OCI-LY3 (cell line): ENCODE results near the gene BRME1.

Source experiments
- EZH2phosphoT487 ChIP-seq: fragments of 200-600 bp; shearing (Covaris generic); IDR thresholded peaks from 2 replicates; pipeline ENCODE4 v1.6.1; 2018; ENCODE audit warnings: antibody characterized with exemption, mixed run types, low read depth
- TF ChIP-seq, protein P1 (sequence below): fragments of 200-600, 300-600 bp; sonication (generic); IDR thresholded peaks from 2 replicates; pipeline ENCODE4 v1.5.1; 2014; ENCODE audit warnings: antibody characterized with exemption, low read length, low read depth

DNA sequence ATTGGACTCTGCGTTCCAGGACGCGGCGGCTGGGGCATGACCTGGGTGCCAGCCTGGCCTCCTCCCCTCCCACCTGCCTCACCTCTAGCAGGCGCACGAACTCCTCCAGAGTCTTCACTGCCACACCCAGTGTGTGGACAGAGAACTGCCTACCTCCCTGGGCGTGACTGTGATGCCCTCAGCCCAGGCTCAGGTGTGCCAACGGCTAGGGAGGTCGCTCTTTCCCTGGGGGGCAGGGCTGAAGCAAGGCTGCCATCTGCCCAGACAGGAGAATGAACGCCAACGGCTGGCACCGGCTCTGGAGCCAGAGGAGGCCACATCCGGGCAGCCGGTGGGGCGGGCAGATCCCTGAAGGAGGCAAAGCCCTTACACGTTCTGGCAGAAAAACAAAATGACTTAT lies 17.6 kb downstream of the BRME1 start:
- TF ChIP-seq, protein P1, sequence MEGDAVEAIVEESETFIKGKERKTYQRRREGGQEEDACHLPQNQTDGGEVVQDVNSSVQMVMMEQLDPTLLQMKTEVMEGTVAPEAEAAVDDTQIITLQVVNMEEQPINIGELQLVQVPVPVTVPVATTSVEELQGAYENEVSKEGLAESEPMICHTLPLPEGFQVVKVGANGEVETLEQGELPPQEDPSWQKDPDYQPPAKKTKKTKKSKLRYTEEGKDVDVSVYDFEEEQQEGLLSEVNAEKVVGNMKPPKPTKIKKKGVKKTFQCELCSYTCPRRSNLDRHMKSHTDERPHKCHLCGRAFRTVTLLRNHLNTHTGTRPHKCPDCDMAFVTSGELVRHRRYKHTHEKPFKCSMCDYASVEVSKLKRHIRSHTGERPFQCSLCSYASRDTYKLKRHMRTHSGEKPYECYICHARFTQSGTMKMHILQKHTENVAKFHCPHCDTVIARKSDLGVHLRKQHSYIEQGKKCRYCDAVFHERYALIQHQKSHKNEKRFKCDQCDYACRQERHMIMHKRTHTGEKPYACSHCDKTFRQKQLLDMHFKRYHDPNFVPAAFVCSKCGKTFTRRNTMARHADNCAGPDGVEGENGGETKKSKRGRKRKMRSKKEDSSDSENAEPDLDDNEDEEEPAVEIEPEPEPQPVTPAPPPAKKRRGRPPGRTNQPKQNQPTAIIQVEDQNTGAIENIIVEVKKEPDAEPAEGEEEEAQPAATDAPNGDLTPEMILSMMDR, result no peak
- no peak for TF ChIP-seq EZH2phosphoT487
